HEK293T (cell line): Measurements from ENCODE around the gene INO80B.
"Not testable (repeated sequence)": the region's sequence is repeated elsewhere in the genome, so short reads cannot be mapped to it uniquely, and the experiment has no call there.

Experiments
- CTCF ChIA-PET: fragments of 350-600 bp; formaldehyde crosslinking; extraction: SDS; loops from one replicate; lab custom pipeline; 2021; ENCODE audit warnings: antibody characterized with exemption, inconsistent platforms; lab: Yijun Ruan, JAX
- POLR2A ChIA-PET: fragments of 350-600 bp; formaldehyde crosslinking; extraction: SDS; loops from one replicate; lab custom pipeline; 2020; ENCODE audit warnings: antibody characterized with exemption, inconsistent platforms; lab: Yijun Ruan, JAX
- DNase-seq: peaks from one replicate; pipeline ENCODE4 v3.0.0; 2012; ENCODE audit warnings: mixed read lengths; ENCODE audit errors: extremely low spot score
- ARNT ChIP-seq: fragments of 450-650 bp; IDR thresholded peaks from 2 replicates; pipeline ENCODE4 v1.6.1; 2017; ENCODE audit warnings: mild to moderate bottlenecking
- BHLHE40 ChIP-seq: fragments of 450-650 bp; IDR thresholded peaks from 2 replicates; pipeline ENCODE4 v1.6.1; 2016; ENCODE audit warnings: mild to moderate bottlenecking, moderate library complexity, borderline replicate concordance
- CTBP1 ChIP-seq: fragments of 450-650 bp; IDR thresholded peaks from 2 replicates; pipeline ENCODE4 v1.6.1; 2016; ENCODE audit warnings: borderline replicate concordance
- ELF4 ChIP-seq: fragments of 450-650 bp; IDR thresholded peaks from 2 replicates; pipeline ENCODE4 v1.6.1; 2017; ENCODE audit warnings: antibody characterized with exemption
- FOXA1 ChIP-seq: fragments of 450-650 bp; IDR thresholded peaks from 2 replicates; pipeline ENCODE4 v1.6.1; 2016; ENCODE audit warnings: mild to moderate bottlenecking
- FOXK2 ChIP-seq: fragments of 450-650 bp; IDR thresholded peaks from 2 replicates; pipeline ENCODE4 v1.6.1; 2016; ENCODE audit warnings: mild to moderate bottlenecking
- FOXM1 ChIP-seq: fragments of 450-650 bp; IDR thresholded peaks from 2 replicates; pipeline ENCODE4 v1.6.1; 2017; ENCODE audit warnings: mild to moderate bottlenecking, borderline replicate concordance
- HDGF ChIP-seq: fragments of 450-650 bp; IDR thresholded peaks from 2 replicates; pipeline ENCODE4 v1.6.1; 2017; ENCODE audit warnings: antibody characterized with exemption, borderline replicate concordance
- L3MBTL2 ChIP-seq: fragments of 450-650 bp; conservative IDR thresholded peaks from 2 replicates; pipeline ENCODE4 v1.6.1; 2016; ENCODE audit warnings: mild to moderate bottlenecking
- LEF1 ChIP-seq: fragments of 450-650 bp; IDR thresholded peaks from 2 replicates; pipeline ENCODE4 v1.6.1; 2017; ENCODE audit warnings: mild to moderate bottlenecking, borderline replicate concordance
- NFRKB ChIP-seq: fragments of 450-650 bp; IDR thresholded peaks from 2 replicates; pipeline ENCODE4 v1.6.1; 2016; ENCODE audit warnings: mild to moderate bottlenecking, moderate library complexity
- PKNOX1 ChIP-seq: fragments of 450-650 bp; IDR thresholded peaks from 2 replicates; pipeline ENCODE4 v1.6.1; 2016
- SP1 ChIP-seq: fragments of 450-650 bp; IDR thresholded peaks from 2 replicates; pipeline ENCODE4 v1.6.1; 2017
- SUZ12 ChIP-seq: fragments of 450-650 bp; IDR thresholded peaks from 2 replicates; pipeline ENCODE4 v1.6.1; 2016; ENCODE audit warnings: mild to moderate bottlenecking
- TARDBP ChIP-seq: fragments of 450-650 bp; IDR thresholded peaks from 2 replicates; pipeline ENCODE4 v1.6.1; 2016
- ZNF384 ChIP-seq: fragments of 450-650 bp; IDR thresholded peaks from 2 replicates; pipeline ENCODE4 v1.6.1; 2016

The INO80B gene

DNA sequence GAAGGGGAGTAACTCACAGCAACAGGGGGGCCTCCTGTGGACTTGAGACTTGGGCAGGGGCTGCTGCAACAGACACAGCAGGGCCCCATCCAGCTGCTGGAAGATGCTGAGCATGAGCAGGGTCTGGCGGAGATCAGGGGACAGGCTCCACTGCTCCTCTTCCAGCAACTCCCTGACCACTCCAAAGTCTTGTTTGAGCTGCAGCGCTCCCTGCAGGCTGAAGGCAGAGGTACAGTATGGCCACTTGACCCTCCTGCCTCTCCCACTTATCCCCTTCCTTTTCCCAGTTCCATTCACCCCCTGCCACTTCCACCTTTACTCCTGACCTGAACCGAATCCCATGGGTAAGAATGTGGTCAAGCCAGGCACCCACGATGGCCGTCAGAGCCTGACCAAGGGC, 20.0 kb downstream of the INO80B start:
- CTCF ChIA-PET, result interaction anchor here (0.6 to 1.6 kb wide), 4 partner anchors 8 to 79 kb away, joined by 3 to 4 read pairs (median 3); partner anchors contain the start of genes CCDC142 and TTC31
- TF ChIP-seq BHLHE40 (no peak), NFRKB (no peak), ARNT (no peak), FOXA1 (no peak), FOXM1 (no peak), ZNF384 (no peak), SUZ12 (no peak), LEF1 (no peak), L3MBTL2 (no peak), SP1 (no peak), HDGF (no peak), TARDBP (no peak), FOXK2 (no peak)
- POLR2A ChIA-PET, result interaction anchor here (0.9 to 5.4 kb wide), 4 partner anchors 8 to 58 kb away, joined by 3 to 62 read pairs (median 4); partner anchors contain the start of genes CCDC142, MOGS, TTC31 and WBP1
- no peak for DNase-seq

DNA sequence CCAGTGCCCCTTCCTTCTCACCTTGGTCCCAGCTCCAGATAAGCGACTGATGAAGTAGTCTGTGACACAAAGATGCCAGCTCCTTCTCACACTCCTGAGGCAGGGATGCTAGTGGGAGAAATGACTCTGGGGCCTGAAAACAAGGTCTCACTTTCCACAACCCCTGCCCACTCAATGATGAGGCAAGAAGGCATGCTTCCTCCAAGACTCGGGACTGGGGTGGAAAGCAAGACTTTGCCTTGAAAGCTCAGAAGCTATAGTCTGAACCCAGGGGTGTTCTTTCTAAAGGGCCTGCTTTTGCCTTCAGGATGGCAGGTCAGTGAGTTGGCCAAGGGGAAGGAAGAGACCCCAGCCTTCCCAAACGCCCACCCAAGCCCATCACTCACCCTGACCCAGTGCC, 26.5 kb downstream of the INO80B start:
- POLR2A ChIA-PET, result interaction anchor here (0.9 to 4.1 kb wide), 11 partner anchors 9 to 112 kb away, joined by 3 to 46 read pairs (median 15); partner anchors contain the start of genes AUP1, HTRA2, INO80B and MOGS
- no peak for DNase-seq
- CTCF ChIA-PET, result interaction anchor here (0.8 to 1.3 kb wide), 2 partner anchors 14 to 49 kb away, joined by 4 to 5 read pairs; partner anchors contain the start of gene HTRA2
- TF ChIP-seq CTBP1, result no peak
- TF ChIP-seq PKNOX1, result no peak
- no peak for TF ChIP-seq SUZ12
- no peak for TF ChIP-seq NFRKB
- TF ChIP-seq ZNF384, result no peak
- no peak for TF ChIP-seq HDGF
- TF ChIP-seq LEF1, result no peak
- no peak for TF ChIP-seq FOXM1
- TF ChIP-seq ARNT, result no peak
- no peak for TF ChIP-seq ELF4
- TF ChIP-seq TARDBP, result no peak
- no peak for TF ChIP-seq SP1

DNA sequence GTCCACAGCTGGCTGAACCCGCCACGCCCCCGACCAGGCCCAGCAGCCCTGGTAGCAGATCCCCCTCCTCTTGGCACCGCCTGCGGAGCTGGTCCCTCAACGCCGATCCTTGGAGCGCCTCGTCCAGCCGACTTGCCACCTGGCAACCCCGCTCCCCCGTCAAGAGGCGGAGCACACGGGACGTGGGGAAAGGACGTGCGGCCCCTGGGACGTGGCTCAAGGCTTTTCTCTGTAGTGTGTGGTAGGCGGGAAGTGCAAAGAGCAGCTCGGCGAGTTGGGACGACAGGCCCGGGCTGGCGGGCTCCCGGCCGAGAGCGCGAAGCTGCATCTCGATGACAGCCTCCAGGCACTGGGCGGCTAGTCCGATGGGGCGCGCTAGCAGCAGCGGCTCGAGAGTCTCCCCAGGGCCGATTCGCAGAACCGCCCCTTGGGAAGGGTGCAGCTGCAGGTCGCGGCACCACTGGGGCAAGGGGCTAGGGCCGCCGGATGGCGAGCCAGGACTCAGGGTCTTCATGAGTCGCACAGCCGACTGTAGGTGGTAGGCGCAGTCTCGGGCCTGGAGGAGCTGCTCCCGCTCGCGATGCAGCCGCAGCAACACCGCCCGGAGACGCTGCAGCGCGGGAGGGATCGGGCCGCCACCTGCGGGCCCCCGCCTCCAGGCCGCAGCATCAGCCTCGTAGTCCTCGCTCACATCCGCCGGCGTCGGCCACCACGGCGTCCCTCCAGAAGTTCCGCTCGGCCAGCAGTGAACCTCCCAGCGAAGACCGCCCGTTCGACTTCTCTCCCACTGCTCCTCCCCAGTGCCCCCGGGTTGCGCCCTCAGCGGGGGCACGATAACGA, 27.3 kb downstream of the INO80B start:
- POLR2A ChIA-PET, result interaction anchor here (0.8 to 4.1 kb wide), 17 partner anchors 7 to 112 kb away, joined by 3 to 46 read pairs (median 6); partner anchors contain the start of genes AUP1, DQX1, HTRA2 and INO80B
- CTCF ChIA-PET, result interaction anchor here (0.7 to 1.5 kb wide), 9 partner anchors 7 to 392 kb away, joined by 3 to 10 read pairs (median 3); partner anchors contain the start of gene HTRA2
- no peak for TF ChIP-seq SUZ12
- TF ChIP-seq ELF4, result no peak
- TF ChIP-seq CTBP1, result no peak
- TF ChIP-seq TARDBP, result no peak
- no peak for TF ChIP-seq SP1
- TF ChIP-seq NFRKB, result no peak
- peak; percentile 46 for DNase-seq

DNA sequence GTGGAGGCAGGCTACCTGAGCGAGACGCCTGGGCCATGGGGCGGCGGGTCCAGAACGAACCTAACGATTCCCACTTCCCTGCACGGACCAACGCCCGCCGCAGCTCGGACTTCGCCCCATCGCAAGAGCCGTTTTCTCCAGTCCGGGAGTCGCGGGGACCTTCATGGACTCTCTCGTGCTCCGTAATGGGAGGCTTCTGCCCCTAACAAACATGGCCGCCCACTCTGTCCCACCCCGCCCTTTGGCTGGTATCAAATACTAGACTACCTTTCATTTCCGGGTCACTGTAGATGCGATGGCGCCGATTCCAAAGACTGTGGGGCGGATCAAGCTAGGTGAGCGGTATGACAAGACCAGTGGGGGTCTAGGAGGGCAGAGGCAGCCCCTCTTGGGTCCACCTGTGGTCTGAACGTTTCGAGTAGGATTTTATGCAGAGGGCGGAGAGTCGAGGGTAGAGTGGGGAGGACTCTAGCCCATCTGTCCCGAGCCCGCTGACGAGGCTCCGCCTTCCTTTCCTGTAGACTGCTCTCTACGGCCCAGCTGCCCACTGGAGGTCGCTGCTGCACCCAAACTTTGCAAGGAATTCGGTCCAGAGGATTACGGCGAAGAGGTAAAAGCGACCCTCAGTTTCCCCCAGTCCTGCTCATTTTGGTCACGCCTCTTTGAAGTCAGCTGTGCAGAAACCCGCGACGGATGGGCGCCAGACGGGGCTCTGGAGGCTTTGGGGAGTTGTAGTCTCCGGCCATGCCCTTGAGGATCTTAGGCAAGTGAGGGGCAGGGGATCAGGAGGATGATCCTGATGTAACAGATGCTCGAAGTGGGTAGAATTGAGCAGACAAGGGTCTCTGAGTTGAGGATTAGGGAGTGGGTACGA, 28.2 kb downstream of the INO80B start, which contains the start of the genes CCDC142 and TTC31:
Gene CCDC142 (minus strand): TSS at position 198 of the 874 bp plus-strand sequence. CDS start 161 bp downstream, at position 37.
Gene TTC31 (plus strand): TSS at position 281 of the 874 bp plus-strand sequence. CDS start 15 bp downstream, at position 296.
- CTCF ChIA-PET, result interaction anchor here (0.7 to 1.5 kb wide), 9 partner anchors 8 to 392 kb away, joined by 3 to 10 read pairs (median 3); partner anchors contain the start of gene WBP1
- POLR2A ChIA-PET, result interaction anchor here (0.6 to 4.1 kb wide), 17 partner anchors 8 to 106 kb away, joined by 3 to 46 read pairs (median 5); partner anchors contain the start of genes AUP1, DQX1, HTRA2 and MRPL53

DNA sequence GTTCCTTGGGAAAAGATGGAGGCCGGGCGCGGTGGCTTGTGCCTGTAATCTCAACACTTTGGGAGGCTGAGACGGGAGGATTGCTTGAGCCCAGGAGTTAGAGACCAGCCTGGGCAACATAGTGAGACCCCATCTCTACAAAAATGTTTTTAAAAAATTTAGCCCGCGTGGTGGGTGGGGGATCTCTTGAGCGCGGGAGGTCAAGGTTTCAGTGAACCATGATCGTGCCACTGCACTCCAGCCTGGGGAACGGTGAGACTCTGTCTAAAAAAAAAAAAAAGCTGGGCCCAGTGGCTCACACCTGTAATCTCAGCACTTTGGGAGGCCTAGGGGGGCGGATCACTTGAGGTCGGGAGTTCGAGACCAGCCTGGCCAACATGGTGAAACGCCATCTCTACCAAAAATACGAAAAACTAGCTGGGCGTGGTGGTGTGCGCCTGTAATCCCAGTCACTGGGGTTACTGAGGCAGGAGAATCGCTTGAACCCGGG, 28.8 kb downstream of the INO80B start:
- DNase-seq, result not testable (repeated sequence)
- CTCF ChIA-PET, result interaction anchor here (0.9 to 1.2 kb wide), 3 partner anchors 25 to 48 kb away, joined by 3 to 5 read pairs (median 3); partner anchors contain the start of gene WBP1
- POLR2A ChIA-PET, result interaction anchor here (0.8 to 4.1 kb wide), 8 partner anchors 11 to 105 kb away, joined by 5 to 46 read pairs (median 16); partner anchors contain the start of genes AUP1, HTRA2, MRPL53 and PCGF1

More for the DNA sequence above, 28.2 kb downstream of the INO80B start, which contains the start of the genes CCDC142 and TTC31:
- TF ChIP-seq SUZ12 (no peak), FOXA1 (no peak), SP1 (no peak), NFRKB (no peak), ARNT (no peak), TARDBP (no peak), ELF4 (peak; percentile 57; the same call in 1 of the 2 replicates), PKNOX1 (no peak)
- DNase-seq, result peak; percentile 88
